ENCODE data around the gene FAM13A. TPM values are rescaled to one million over a fixed set of nuclear protein-coding genes. Genes with fewer than 3 reads are reported as not detected.
A peak's percentile ranks its signal among the peaks of the same experiment; 100 is the strongest.

The FAM13A gene
- total RNA-seq, 4 donors from 2014 or later: 157 to 327 (median 202) TPM

- no peaks in the 10 kb centered on the region for H3K9me3 ChIP-seq
- no peaks in the 10 kb centered on the region for H3K36me3 ChIP-seq
- no peaks in the 10 kb centered on the region for H3K27me3 ChIP-seq
- no peak overlapping the region for H3K4me3 ChIP-seq (replicated peaks in 1 of 3)
- TF ChIP-seq CTCF (IDR thresholded peaks at IDR 0.05) (no peak), POLR2A (IDR thresholded peaks at IDR 0.05) (no peak)
- no peak overlapping the region for H3K27ac ChIP-seq
- WGBS, 2 donors: 94 to 97% methylated on average over 2 of the region's 2 CpGs
- intact Hi-C loops (cut with DNase I): no loop called here
- no peak for DNase-seq
- peaks cover 8% of the 10 kb centered on the region in 2 donors for H3K4me1 ChIP-seq
These were observed 89.1 kb downstream of the FAM13A start for GRCh38 chr4:88967883-88968331.

GRCh38 chr4:88965053-88965452 is 91.9 kb downstream of the FAM13A start:
- Histone ChIP-seq H3K9me3 (no peaks in the 10 kb centered on the region), H3K4me3 (replicated peaks in 1 of 3) (no peak overlapping the region), H3K36me3 (no peaks in the 10 kb centered on the region), H3K27me3 (no peaks in the 10 kb centered on the region), H3K27ac (no peak overlapping the region), H3K4me1 (peaks cover 8% of the 10 kb centered on the region in 2 donors)
- intact Hi-C loops (cut with DNase I): no loop called here
- 94 to 96% methylated on average over 2 of the region's 2 CpGs for WGBS, 2 donors
- no peak for DNase-seq
- TF ChIP-seq POLR2A (IDR thresholded peaks at IDR 0.05) (no peak), CTCF (IDR thresholded peaks at IDR 0.05) (no peak)

- no peaks in the 10 kb centered on the region for H3K9me3 ChIP-seq
- intact Hi-C loops (cut with DNase I): no loop called here
- H3K4me1 ChIP-seq: peaks cover 8% of the 10 kb centered on the region in 2 donors
- WGBS, 2 donors: 32 to 46% methylated on average over 4 of the region's 4 CpGs
- H3K4me3 ChIP-seq (replicated peaks in 1 of 3): no peak overlapping the region
- peak; percentile 62 to 71 for DNase-seq
- TF ChIP-seq CTCF (IDR thresholded peaks at IDR 0.05) (no peak), POLR2A (IDR thresholded peaks at IDR 0.05) (no peak)
- H3K36me3 ChIP-seq: no peaks in the 10 kb centered on the region
- H3K27ac ChIP-seq: no peak overlapping the region
- H3K27me3 ChIP-seq: no peaks in the 10 kb centered on the region
These were observed 92.5 kb downstream of the FAM13A start for GRCh38 chr4:88964450-88964849.

- no peak overlapping the region for H3K27ac ChIP-seq
- no peaks in the 10 kb centered on the region for H3K36me3 ChIP-seq
- intact Hi-C loops (cut with DNase I): no loop called here
- no peak for DNase-seq
- 77 to 88% methylated on average over 2 of the region's 2 CpGs for WGBS, 2 donors
- H3K9me3 ChIP-seq: no peaks in the 10 kb centered on the region
- TF ChIP-seq CTCF (IDR thresholded peaks at IDR 0.05): no peak
- TF ChIP-seq POLR2A (IDR thresholded peaks at IDR 0.05): no peak
- H3K27me3 ChIP-seq: no peaks in the 10 kb centered on the region
- H3K4me3 ChIP-seq (replicated peaks in 1 of 3): no peak overlapping the region
- peaks cover 8% of the 10 kb centered on the region in 2 donors for H3K4me1 ChIP-seq
These were observed 93.2 kb downstream of the FAM13A start for GRCh38 chr4:88963817-88964216.

GRCh38 chr4:88962396-88962795 is 94.6 kb downstream of the FAM13A start:
- WGBS, 2 donors: 94 to 98% methylated on average over 2 of the region's 2 CpGs
- TF ChIP-seq CTCF (IDR thresholded peaks at IDR 0.05): no peak
- no peak for TF ChIP-seq POLR2A (IDR thresholded peaks at IDR 0.05)
- intact Hi-C loops (cut with DNase I): no loop called here

More at GRCh38 chr4:88962396-88962795, 94.6 kb downstream of the FAM13A start:
- Histone ChIP-seq H3K4me3 (replicated peaks in 1 of 3) (no peak overlapping the region), H3K9me3 (no peaks in the 10 kb centered on the region), H3K4me1 (peaks cover 14 to 21% of the 10 kb centered on the region in 2 donors), H3K36me3 (no peaks in the 10 kb centered on the region), H3K27ac (no peak overlapping the region), H3K27me3 (no peaks in the 10 kb centered on the region)
- no peak for DNase-seq
